Colonic mucosa (tissue), 4 donors: ENCODE data around the gene PIGU. TPM values are rescaled to one million over a fixed set of nuclear protein-coding genes. Genes with fewer than 3 reads are reported as not detected.
A peak's percentile ranks its signal among the peaks of the same experiment; 100 is the strongest.

Experiments used
- DNase-seq: peaks from one replicate; pipeline ENCODE4 v3.0.0-alpha.2; 2020
- H3K27ac ChIP-seq: fragments of 200-600 bp; one replicate; pipeline ENCODE4 v1.8.0; 2021
- H3K27me3 ChIP-seq: fragments of 200-600 bp; one replicate; pipeline ENCODE4 v1.8.0; 2021
- H3K36me3 ChIP-seq: fragments of 200-600 bp; one replicate; pipeline ENCODE4 v1.8.0; 2021
- H3K4me1 ChIP-seq: fragments of 200-600 bp; one replicate; pipeline ENCODE4 v1.8.0; 2021; ENCODE audit warnings: mild to moderate bottlenecking
- H3K4me3 ChIP-seq: fragments of 200-600 bp; one replicate; pipeline ENCODE4 v1.8.0; 2021
- H3K9ac ChIP-seq, 2 donors: one replicate each; pipeline ENCODE4 v1.7.0; 2013; ENCODE audit warnings: control low read depth in 2 of 2, low read depth in 2 of 2, low read length in 2 of 2
- H3K9me3 ChIP-seq: fragments of 200-600 bp; one replicate; pipeline ENCODE4 v1.8.0; 2021
- CTCF ChIP-seq: fragments of 200-600 bp; IDR thresholded peaks from one replicate; pipeline ENCODE4 v1.8.0; 2022; ENCODE audit warnings: antibody characterized with exemption, mild to moderate bottlenecking
- intact Hi-C: fragments of 100-400 bp; cut with DNase I; formaldehyde crosslinking; loops from one replicate; pipeline ENCODE4 v1.14.1; 2022
- total RNA-seq, 2 donors: library from RNA; stranded (reverse); fragmentation: NEBNext Ultra II Directional in 1 of 2; extraction: Animal tissue kit (Norgen Biotek cat#: 25700) in 1 of 2; gene quantifications; one replicate each; pipeline ENCODE4 v1.2.1, GENCODE V29; 2021
- donor health status: healthy.
- donor health status: DM: no; HTN: no; CAD: no.
- donor health status: DM: no; HTN: no; CAD: no.

The PIGU gene
- total RNA-seq, 2 donors from 2014 or later, result 22.3 to 32.6 TPM

GRCh38 chr20:34583544-34583943, 93.3 kb downstream of the PIGU start:
- TF ChIP-seq CTCF, result no peak
- H3K27me3 ChIP-seq, result no peaks in the 10 kb centered on the region
- H3K9me3 ChIP-seq, result no peaks in the 10 kb centered on the region
- DNase-seq, result no peak
- H3K36me3 ChIP-seq, result no peaks in the 10 kb centered on the region
- intact Hi-C loops, result loop anchor here (5.0 kb wide), 1 partner anchor 124 kb away; no protein-coding TSS in a partner anchor
- peak overlapping the region in 1 of 2 donors; percentile 3 for H3K9ac ChIP-seq
- H3K27ac ChIP-seq, result no peak overlapping the region
- no peak overlapping the region for H3K4me3 ChIP-seq
- H3K4me1 ChIP-seq, result peaks cover 12% of the 10 kb centered on the region

- no peak overlapping the region for H3K27ac ChIP-seq
- H3K36me3 ChIP-seq, result no peaks in the 10 kb centered on the region
- H3K27me3 ChIP-seq, result no peaks in the 10 kb centered on the region
- H3K9ac ChIP-seq, result peak overlapping the region in 1 of 2 donors; percentile 3
- TF ChIP-seq CTCF, result no peak
- no peaks in the 10 kb centered on the region for H3K9me3 ChIP-seq
- DNase-seq, result no peak
- intact Hi-C loops, result loop anchor here (5.0 kb wide), 1 partner anchor 124 kb away; no protein-coding TSS in a partner anchor
- peaks cover 12% of the 10 kb centered on the region for H3K4me1 ChIP-seq
- no peak overlapping the region for H3K4me3 ChIP-seq
Measured at GRCh38 chr20:34582911-34583310, 94.0 kb downstream of the PIGU start.

- intact Hi-C loops, result loop anchor here (5.0 kb wide), 1 partner anchor 125 kb away; no protein-coding TSS in a partner anchor
- H3K4me3 ChIP-seq, result no peak overlapping the region
- peak overlapping the region; percentile 13 for H3K27ac ChIP-seq
- no peaks in the 10 kb centered on the region for H3K9me3 ChIP-seq
- H3K4me1 ChIP-seq, result peaks cover 12% of the 10 kb centered on the region
- H3K27me3 ChIP-seq, result no peaks in the 10 kb centered on the region
- H3K36me3 ChIP-seq, result no peaks in the 10 kb centered on the region
- no peak overlapping the region for H3K9ac ChIP-seq
- no peak for DNase-seq
- no peak for TF ChIP-seq CTCF
Measured at GRCh38 chr20:34582221-34582620, 94.7 kb downstream of the PIGU start.

- no peak overlapping the region for H3K4me3 ChIP-seq
- no peaks in the 10 kb centered on the region for H3K36me3 ChIP-seq
- no peak for DNase-seq
- TF ChIP-seq CTCF, result no peak
- H3K9me3 ChIP-seq, result no peaks in the 10 kb centered on the region
- no peak overlapping the region for H3K9ac ChIP-seq
- H3K4me1 ChIP-seq, result peaks cover 12% of the 10 kb centered on the region
- peak overlapping the region; percentile 13 for H3K27ac ChIP-seq
- intact Hi-C loops, result loop anchor here (5.0 kb wide), 1 partner anchor 126 kb away; no protein-coding TSS in a partner anchor
- H3K27me3 ChIP-seq, result no peaks in the 10 kb centered on the region
Measured at GRCh38 chr20:34581341-34582184, 95.3 kb downstream of the PIGU start.

DNA sequence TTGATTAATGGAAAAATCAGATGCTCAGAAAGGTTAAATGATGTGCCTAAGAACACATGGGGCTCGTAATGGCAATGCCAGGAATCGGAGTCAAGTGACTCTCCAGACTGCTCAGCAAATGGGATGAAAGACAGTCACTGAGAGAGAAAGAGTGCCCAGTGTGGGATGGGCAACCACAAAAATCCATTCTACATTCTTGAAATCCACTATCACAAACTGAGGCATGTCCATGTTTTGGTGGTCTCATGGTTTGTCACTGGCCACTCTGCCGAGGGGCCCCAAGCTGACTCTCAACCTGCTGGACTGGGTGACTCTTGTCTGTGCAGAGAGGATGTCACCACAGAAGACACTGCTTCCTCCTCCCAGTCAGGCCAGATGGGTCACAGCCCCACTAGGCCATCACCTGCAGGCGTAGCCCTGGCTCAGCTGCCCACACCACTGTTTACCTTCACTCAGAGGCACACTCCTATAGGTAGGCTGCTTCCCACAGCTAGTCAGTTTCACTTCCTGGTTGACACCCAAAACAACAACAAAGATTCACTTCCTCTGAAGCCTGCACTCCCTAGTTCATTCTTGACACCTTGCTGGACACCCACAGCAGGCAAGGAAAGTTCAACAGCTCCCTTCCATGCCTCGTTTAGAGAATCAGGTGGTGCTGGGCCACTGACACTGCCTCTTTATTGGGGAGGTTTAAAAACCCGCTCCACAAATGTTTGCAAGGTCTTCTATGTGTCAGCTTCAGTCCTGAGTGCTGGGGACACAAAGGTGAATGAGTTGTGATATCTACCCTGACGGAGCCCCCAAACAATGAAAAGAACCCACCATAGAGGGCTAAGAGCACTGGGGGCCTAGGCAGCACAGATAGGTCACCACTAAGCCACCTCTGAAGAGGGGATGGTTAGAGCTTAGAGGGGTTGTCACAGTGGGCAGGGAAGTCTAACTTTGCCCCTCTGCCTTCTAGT, 96.6 kb downstream of the PIGU start:
- Histone ChIP-seq H3K27ac (peak overlapping the region; percentile 34), H3K4me3 (no peak overlapping the region), H3K27me3 (no peaks in the 10 kb centered on the region), H3K9ac (peak overlapping the region in 1 of 2 donors; percentile 32), H3K36me3 (no peaks in the 10 kb centered on the region), H3K4me1 (peaks cover 12% of the 10 kb centered on the region), H3K9me3 (no peaks in the 10 kb centered on the region)
- intact Hi-C loops, result loop anchor here (5.0 kb wide), 2 partner anchors 127 to 187 kb away; no protein-coding TSS in a partner anchor
- peak; percentile 68 for DNase-seq
- no peak for TF ChIP-seq CTCF
